HL-60 (cell line): ENCODE results near the gene CCZ1.
"Not testable (repeated sequence)": the region's sequence is repeated elsewhere in the genome, so short reads cannot be mapped to it uniquely, and the experiment has no call there.

Source experiments
- DNase-seq, 2 experiments: peaks; one replicate each; pipeline ENCODE4 v3.0.0-alpha.2; 2010 to 2020; ENCODE audit warnings: low read depth in 1 of 2, low spot score in 1 of 2
- H3K27ac ChIP-seq: fragments of 250-450 bp; sonication (Bioruptor Pico); replicated peaks from 2 replicates; pipeline ENCODE4 v1.5.1; 2020; ENCODE audit warnings: mild to moderate bottlenecking, moderate library complexity
- H3K27me3 ChIP-seq: fragments of 250-450 bp; sonication (Bioruptor Pico); 2 replicates; pipeline ENCODE4 v1.5.1; 2021; ENCODE audit warnings: mild to moderate bottlenecking, moderate library complexity; ENCODE audit not compliant: insufficient read depth, poor library complexity, severe bottlenecking
- H3K4me3 ChIP-seq: replicated peaks from 2 replicates; pipeline ENCODE4 v1.5.1; 2011; ENCODE audit warnings: mild to moderate bottlenecking, control low read depth, low read length; ENCODE audit not compliant: insufficient read depth
- GABPA ChIP-seq: IDR thresholded peaks from 2 replicates; pipeline ENCODE4 v1.6.1; 2012; ENCODE audit warnings: low read depth
- POLR2AphosphoS5 ChIP-seq: IDR thresholded peaks from 2 replicates; pipeline ENCODE4 v1.6.1; 2012; ENCODE audit warnings: low read depth
- SPI1 ChIP-seq: IDR thresholded peaks from 2 replicates; pipeline ENCODE4 v1.6.1; 2012; ENCODE audit warnings: low read depth, mild to moderate bottlenecking, borderline replicate concordance
- TF ChIP-seq, protein P1 (sequence below): IDR thresholded peaks from 2 replicates; pipeline ENCODE4 v1.6.1; 2012; ENCODE audit warnings: low read depth; ENCODE audit not compliant: insufficient replicate concordance
- TF ChIP-seq, protein P2 (sequence below): IDR thresholded peaks from one replicate; pipeline ENCODE4 v1.5.1; 2011; ENCODE audit warnings: low read length, control low read depth, inconsistent platforms; ENCODE audit not compliant: insufficient read depth

CCZ1 gene

DNA sequence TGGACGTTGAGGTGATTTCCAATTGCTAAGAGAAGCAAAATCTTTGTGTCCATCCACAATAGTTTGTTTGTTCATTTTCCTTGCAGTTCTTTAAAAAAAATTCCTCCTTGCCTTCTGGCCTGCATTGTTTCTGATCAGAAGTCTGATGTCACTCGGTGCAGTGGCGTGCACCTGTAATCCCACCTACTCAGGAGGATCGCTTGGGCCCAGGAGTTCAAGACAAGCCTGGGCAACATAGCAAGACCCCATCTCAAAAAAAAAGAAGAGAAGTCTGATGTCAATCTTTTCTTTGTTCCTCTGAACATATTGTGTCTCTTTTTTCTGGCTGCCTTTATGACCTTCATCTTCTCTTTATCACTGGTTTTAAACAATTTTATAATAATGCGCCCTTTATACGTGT is 31.5 kb upstream of the CCZ1 start:
- TF ChIP-seq, protein P1, sequence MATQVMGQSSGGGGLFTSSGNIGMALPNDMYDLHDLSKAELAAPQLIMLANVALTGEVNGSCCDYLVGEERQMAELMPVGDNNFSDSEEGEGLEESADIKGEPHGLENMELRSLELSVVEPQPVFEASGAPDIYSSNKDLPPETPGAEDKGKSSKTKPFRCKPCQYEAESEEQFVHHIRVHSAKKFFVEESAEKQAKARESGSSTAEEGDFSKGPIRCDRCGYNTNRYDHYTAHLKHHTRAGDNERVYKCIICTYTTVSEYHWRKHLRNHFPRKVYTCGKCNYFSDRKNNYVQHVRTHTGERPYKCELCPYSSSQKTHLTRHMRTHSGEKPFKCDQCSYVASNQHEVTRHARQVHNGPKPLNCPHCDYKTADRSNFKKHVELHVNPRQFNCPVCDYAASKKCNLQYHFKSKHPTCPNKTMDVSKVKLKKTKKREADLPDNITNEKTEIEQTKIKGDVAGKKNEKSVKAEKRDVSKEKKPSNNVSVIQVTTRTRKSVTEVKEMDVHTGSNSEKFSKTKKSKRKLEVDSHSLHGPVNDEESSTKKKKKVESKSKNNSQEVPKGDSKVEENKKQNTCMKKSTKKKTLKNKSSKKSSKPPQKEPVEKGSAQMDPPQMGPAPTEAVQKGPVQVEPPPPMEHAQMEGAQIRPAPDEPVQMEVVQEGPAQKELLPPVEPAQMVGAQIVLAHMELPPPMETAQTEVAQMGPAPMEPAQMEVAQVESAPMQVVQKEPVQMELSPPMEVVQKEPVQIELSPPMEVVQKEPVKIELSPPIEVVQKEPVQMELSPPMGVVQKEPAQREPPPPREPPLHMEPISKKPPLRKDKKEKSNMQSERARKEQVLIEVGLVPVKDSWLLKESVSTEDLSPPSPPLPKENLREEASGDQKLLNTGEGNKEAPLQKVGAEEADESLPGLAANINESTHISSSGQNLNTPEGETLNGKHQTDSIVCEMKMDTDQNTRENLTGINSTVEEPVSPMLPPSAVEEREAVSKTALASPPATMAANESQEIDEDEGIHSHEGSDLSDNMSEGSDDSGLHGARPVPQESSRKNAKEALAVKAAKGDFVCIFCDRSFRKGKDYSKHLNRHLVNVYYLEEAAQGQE, result no peak
- TF ChIP-seq SPI1 (no peak), GABPA (no peak), POLR2AphosphoS5 (no peak)
- TF ChIP-seq, protein P2, sequence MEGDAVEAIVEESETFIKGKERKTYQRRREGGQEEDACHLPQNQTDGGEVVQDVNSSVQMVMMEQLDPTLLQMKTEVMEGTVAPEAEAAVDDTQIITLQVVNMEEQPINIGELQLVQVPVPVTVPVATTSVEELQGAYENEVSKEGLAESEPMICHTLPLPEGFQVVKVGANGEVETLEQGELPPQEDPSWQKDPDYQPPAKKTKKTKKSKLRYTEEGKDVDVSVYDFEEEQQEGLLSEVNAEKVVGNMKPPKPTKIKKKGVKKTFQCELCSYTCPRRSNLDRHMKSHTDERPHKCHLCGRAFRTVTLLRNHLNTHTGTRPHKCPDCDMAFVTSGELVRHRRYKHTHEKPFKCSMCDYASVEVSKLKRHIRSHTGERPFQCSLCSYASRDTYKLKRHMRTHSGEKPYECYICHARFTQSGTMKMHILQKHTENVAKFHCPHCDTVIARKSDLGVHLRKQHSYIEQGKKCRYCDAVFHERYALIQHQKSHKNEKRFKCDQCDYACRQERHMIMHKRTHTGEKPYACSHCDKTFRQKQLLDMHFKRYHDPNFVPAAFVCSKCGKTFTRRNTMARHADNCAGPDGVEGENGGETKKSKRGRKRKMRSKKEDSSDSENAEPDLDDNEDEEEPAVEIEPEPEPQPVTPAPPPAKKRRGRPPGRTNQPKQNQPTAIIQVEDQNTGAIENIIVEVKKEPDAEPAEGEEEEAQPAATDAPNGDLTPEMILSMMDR, result no peak
- Histone ChIP-seq H3K4me3 (no peak overlapping the region), H3K27ac (no peak overlapping the region), H3K27me3 (no peaks in the 10 kb centered on the region)
- no peak for DNase-seq

DNA sequence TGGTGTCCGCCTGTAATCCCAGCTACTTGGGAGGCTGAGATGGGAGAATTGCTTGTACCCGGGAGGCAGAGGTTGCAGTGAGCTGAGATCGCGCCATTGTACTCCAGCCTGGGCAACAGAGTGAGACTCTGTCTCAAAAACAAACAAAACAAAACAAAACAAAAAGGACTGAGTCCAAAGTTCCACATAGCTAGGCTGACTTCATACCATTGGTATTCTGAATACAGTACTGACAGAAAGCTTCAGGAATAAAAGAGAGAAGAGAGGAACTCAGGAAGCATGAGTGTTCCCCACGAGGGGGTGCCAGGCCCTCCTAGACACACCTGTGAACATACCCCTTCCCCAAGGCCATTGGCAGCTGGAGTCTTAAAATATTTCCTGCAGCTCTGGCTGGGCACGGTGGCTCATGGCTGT is 29.6 kb upstream of the CCZ1 start:
- H3K4me3 ChIP-seq, DNase-seq, H3K27ac ChIP-seq, H3K27me3 ChIP-seq: not testable (repeated sequence)

DNA sequence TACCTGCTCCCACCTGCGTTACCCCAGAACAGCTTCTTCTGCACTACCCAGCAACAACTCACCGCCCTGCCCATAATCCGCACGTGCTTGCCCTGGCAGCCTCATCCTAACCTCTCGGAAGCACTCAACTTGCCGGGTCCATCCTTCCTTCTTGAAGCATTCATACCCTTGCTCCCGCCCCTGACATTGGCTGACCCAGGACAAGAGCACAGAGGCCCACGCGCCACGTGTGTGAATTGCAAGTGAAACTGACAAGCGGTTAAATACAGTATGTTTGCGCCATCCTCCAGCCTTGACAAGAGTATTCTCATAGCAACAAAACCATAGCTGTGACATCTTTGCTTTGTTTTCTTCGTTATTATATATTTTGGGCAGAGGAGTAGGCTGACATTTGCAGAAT is 28.8 kb upstream of the CCZ1 start:
- no peak for DNase-seq
- H3K27me3 ChIP-seq, result no peaks in the 10 kb centered on the region
- H3K4me3 ChIP-seq, result no peak overlapping the region
- no peak overlapping the region for H3K27ac ChIP-seq
- TF ChIP-seq SPI1, result no peak
- TF ChIP-seq, protein P1, result no peak
- TF ChIP-seq, protein P2, result no peak
- TF ChIP-seq GABPA, result no peak
- no peak for TF ChIP-seq POLR2AphosphoS5

DNA sequence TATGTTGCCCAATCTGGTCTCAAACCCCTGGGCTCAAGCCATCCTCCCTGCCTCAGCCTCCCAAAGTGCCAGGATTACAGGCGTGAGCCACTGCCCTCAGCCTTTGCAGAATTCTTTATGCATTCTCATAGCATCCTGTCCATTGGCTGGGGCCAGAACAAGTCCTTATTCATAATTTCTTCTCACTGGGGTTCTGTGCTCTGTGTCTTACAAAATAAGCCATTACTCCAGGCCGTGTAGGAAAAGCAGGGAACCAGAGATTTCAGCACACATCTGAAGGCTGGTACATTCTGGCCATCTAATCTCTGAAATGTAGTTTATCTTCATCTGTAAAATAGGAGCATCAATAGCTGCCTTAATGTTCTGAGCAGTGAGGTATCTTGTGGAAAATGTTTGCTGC is 28.2 kb upstream of the CCZ1 start:
- H3K27me3 ChIP-seq, result no peaks in the 10 kb centered on the region

More for the DNA sequence above, 28.2 kb upstream of the CCZ1 start:
- H3K27ac ChIP-seq, result no peak overlapping the region
- TF ChIP-seq GABPA, result no peak
- no peak for TF ChIP-seq POLR2AphosphoS5
- TF ChIP-seq, protein P1, result no peak
- TF ChIP-seq SPI1, result no peak
- TF ChIP-seq, protein P2, result no peak
- DNase-seq, result no peak
- no peak overlapping the region for H3K4me3 ChIP-seq
